ENCODE data around the gene HEXB.

Gene HEXB

DNA sequence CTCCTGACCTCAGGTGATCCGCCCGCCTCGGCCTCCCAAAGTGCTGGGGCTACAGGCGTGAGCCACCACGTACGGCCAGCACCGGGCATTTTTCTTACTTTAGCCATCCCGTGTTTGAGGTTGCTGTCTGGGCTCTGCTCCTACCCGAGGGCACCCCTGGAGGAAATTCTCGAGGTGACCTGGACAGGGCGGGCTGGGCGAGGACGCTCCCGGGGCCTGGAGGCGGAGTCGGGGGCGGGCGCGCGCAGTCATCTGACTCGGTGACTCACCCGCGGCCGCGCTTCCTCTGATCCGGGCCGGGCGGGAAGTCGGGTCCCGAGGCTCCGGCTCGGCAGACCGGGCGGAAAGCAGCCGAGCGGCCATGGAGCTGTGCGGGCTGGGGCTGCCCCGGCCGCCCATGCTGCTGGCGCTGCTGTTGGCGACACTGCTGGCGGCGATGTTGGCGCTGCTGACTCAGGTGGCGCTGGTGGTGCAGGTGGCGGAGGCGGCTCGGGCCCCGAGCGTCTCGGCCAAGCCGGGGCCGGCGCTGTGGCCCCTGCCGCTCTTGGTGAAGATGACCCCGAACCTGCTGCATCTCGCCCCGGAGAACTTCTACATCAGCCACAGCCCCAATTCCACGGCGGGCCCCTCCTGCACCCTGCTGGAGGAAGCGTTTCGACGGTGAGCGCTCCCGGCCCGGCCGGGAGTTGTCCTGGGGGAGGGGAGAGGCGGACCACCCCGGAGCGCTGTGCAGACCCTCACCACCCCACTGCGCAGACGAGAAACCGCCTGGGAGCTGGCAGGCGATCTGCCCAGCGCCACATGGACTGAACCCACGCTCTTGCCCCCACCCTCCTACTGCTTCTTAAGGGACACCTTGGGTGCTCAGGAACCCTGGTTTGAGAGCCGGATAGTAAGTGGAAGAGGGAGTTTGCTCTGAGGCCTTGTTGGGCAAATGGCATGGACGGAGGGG is at the start of gene HEXB (continued):
- TF ChIP-seq, protein P1, sequence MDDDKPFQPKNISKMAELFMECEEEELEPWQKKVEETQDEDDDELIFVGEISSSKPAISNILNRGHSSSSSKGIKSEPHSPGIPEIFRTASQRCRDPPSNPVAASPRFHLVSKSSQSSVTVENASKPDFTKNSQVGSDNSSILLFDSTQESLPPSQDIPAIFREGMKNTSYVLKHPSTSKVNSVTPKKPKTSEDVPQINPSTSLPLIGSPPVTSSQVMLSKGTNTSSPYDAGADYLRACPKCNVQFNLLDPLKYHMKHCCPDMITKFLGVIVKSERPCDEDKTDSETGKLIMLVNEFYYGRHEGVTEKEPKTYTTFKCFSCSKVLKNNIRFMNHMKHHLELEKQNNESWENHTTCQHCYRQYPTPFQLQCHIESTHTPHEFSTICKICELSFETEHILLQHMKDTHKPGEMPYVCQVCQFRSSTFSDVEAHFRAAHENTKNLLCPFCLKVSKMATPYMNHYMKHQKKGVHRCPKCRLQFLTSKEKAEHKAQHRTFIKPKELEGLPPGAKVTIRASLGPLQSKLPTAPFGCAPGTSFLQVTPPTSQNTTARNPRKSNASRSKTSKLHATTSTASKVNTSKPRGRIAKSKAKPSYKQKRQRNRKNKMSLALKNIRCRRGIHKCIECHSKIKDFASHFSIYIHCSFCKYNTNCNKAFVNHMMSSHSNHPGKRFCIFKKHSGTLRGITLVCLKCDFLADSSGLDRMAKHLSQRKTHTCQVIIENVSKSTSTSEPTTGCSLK (tag by site-specific recombination; IDR thresholded peaks at IDR 0.05), result no peak
- TF ChIP-seq, protein P2, sequence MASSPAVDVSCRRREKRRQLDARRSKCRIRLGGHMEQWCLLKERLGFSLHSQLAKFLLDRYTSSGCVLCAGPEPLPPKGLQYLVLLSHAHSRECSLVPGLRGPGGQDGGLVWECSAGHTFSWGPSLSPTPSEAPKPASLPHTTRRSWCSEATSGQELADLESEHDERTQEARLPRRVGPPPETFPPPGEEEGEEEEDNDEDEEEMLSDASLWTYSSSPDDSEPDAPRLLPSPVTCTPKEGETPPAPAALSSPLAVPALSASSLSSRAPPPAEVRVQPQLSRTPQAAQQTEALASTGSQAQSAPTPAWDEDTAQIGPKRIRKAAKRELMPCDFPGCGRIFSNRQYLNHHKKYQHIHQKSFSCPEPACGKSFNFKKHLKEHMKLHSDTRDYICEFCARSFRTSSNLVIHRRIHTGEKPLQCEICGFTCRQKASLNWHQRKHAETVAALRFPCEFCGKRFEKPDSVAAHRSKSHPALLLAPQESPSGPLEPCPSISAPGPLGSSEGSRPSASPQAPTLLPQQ (tag by site-specific recombination; IDR thresholded peaks at IDR 0.05), result peak; percentile 81
- TF ChIP-seq ZNF621 (tag by site-specific recombination; IDR thresholded peaks at IDR 0.05), result no peak
- no peak for TF ChIP-seq MYNN (tag by site-specific recombination; IDR thresholded peaks at IDR 0.05; ENCODE audit: borderline replicate concordance)
- 0 out of 2 replicates have a peak, but pooled peaks have one; percentile 47 for TF ChIP-seq ZNF223 (tag by site-specific recombination; IDR thresholded peaks at IDR 0.05)
- TF ChIP-seq, protein P3, sequence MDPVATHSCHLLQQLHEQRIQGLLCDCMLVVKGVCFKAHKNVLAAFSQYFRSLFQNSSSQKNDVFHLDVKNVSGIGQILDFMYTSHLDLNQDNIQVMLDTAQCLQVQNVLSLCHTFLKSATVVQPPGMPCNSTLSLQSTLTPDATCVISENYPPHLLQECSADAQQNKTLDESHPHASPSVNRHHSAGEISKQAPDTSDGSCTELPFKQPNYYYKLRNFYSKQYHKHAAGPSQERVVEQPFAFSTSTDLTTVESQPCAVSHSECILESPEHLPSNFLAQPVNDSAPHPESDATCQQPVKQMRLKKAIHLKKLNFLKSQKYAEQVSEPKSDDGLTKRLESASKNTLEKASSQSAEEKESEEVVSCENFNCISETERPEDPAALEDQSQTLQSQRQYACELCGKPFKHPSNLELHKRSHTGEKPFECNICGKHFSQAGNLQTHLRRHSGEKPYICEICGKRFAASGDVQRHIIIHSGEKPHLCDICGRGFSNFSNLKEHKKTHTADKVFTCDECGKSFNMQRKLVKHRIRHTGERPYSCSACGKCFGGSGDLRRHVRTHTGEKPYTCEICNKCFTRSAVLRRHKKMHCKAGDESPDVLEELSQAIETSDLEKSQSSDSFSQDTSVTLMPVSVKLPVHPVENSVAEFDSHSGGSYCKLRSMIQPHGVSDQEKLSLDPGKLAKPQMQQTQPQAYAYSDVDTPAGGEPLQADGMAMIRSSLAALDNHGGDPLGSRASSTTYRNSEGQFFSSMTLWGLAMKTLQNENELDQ (tag by site-specific recombination; IDR thresholded peaks at IDR 0.05; ENCODE audit: low read depth), result no peak
- no peak for TF ChIP-seq HOXC10 (CRISPR knock-in tag; IDR thresholded peaks at IDR 0.05)
- TF ChIP-seq ZNF514 (tag by site-specific recombination; IDR thresholded peaks at IDR 0.05), result no peak
- TF ChIP-seq ZNF341 (tag by site-specific recombination; IDR thresholded peaks at IDR 0.05; ENCODE audit: low read depth), result no peak
- TF ChIP-seq, protein P4, sequence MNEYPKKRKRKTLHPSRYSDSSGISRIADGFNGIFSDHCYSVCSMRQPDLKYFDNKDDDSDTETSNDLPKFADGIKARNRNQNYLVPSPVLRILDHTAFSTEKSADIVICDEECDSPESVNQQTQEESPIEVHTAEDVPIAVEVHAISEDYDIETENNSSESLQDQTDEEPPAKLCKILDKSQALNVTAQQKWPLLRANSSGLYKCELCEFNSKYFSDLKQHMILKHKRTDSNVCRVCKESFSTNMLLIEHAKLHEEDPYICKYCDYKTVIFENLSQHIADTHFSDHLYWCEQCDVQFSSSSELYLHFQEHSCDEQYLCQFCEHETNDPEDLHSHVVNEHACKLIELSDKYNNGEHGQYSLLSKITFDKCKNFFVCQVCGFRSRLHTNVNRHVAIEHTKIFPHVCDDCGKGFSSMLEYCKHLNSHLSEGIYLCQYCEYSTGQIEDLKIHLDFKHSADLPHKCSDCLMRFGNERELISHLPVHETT (tag by site-specific recombination; IDR thresholded peaks at IDR 0.05), result no peak; the same call in 1 of the 2 replicates
- 0 out of 2 replicates have a peak, but pooled peaks have one; percentile 1 for TF ChIP-seq TRIM28 (IDR thresholded peaks at IDR 0.05; ENCODE audit: borderline replicate concordance, low read length)
- peak; percentile 39; the same call in 1 of the 2 replicates for TF ChIP-seq ZFP37 (tag by site-specific recombination; IDR thresholded peaks at IDR 0.05)
- TF ChIP-seq, protein P5, sequence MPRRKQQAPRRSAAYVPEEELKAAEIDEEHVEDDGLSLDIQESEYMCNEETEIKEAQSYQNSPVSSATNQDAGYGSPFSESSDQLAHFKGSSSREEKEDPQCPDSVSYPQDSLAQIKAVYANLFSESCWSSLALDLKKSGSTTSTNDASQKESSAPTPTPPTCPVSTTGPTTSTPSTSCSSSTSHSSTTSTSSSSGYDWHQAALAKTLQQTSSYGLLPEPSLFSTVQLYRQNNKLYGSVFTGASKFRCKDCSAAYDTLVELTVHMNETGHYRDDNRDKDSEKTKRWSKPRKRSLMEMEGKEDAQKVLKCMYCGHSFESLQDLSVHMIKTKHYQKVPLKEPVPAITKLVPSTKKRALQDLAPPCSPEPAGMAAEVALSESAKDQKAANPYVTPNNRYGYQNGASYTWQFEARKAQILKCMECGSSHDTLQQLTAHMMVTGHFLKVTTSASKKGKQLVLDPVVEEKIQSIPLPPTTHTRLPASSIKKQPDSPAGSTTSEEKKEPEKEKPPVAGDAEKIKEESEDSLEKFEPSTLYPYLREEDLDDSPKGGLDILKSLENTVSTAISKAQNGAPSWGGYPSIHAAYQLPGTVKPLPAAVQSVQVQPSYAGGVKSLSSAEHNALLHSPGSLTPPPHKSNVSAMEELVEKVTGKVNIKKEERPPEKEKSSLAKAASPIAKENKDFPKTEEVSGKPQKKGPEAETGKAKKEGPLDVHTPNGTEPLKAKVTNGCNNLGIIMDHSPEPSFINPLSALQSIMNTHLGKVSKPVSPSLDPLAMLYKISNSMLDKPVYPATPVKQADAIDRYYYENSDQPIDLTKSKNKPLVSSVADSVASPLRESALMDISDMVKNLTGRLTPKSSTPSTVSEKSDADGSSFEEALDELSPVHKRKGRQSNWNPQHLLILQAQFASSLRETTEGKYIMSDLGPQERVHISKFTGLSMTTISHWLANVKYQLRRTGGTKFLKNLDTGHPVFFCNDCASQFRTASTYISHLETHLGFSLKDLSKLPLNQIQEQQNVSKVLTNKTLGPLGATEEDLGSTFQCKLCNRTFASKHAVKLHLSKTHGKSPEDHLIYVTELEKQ (tag by site-specific recombination; IDR thresholded peaks at IDR 0.05; ENCODE audit: borderline replicate concordance), result peak; percentile 27; the same call in 1 of the 2 replicates
- TF ChIP-seq, protein P6, sequence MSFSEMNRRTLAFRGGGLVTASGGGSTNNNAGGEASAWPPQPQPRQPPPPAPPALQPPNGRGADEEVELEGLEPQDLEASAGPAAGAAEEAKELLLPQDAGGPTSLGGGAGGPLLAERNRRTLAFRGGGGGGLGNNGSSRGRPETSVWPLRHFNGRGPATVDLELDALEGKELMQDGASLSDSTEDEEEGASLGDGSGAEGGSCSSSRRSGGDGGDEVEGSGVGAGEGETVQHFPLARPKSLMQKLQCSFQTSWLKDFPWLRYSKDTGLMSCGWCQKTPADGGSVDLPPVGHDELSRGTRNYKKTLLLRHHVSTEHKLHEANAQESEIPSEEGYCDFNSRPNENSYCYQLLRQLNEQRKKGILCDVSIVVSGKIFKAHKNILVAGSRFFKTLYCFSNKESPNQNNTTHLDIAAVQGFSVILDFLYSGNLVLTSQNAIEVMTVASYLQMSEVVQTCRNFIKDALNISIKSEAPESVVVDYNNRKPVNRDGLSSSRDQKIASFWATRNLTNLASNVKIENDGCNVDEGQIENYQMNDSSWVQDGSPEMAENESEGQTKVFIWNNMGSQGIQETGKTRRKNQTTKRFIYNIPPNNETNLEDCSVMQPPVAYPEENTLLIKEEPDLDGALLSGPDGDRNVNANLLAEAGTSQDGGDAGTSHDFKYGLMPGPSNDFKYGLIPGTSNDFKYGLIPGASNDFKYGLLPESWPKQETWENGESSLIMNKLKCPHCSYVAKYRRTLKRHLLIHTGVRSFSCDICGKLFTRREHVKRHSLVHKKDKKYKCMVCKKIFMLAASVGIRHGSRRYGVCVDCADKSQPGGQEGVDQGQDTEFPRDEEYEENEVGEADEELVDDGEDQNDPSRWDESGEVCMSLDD (tag by site-specific recombination; IDR thresholded peaks at IDR 0.05), result no peak; the same call in 1 of the 2 replicates
- no peak for TF ChIP-seq PRDM1 (tag by site-specific recombination; IDR thresholded peaks at IDR 0.05)
- TF ChIP-seq, protein P7, sequence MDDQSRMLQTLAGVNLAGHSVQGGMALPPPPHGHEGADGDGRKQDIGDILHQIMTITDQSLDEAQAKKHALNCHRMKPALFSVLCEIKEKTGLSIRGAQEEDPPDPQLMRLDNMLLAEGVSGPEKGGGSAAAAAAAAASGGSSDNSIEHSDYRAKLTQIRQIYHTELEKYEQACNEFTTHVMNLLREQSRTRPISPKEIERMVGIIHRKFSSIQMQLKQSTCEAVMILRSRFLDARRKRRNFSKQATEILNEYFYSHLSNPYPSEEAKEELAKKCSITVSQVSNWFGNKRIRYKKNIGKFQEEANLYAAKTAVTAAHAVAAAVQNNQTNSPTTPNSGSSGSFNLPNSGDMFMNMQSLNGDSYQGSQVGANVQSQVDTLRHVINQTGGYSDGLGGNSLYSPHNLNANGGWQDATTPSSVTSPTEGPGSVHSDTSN (CRISPR knock-in tag; IDR thresholded peaks at IDR 0.05), result peak; percentile 91
- no peak for TF ChIP-seq RBAK (tag by site-specific recombination; IDR thresholded peaks at IDR 0.05)
- TF ChIP-seq SALL2 (tag by site-specific recombination; IDR thresholded peaks at IDR 0.05; ENCODE audit: borderline replicate concordance), result no peak
- TF ChIP-seq ZBTB48 (tag by site-specific recombination; IDR thresholded peaks at IDR 0.05), result peak; percentile 36; the same call in 1 of the 2 replicates
- TF ChIP-seq ZNF184 (tag by site-specific recombination; IDR thresholded peaks at IDR 0.05), result no peak
- no peak for TF ChIP-seq ZNF837 (tag by site-specific recombination; IDR thresholded peaks at IDR 0.05)
- no peak for TF ChIP-seq FEZF1 (tag by site-specific recombination; IDR thresholded peaks at IDR 0.05)
